ENCODE results near the gene CDC37L1.
"Not testable (repeated sequence)": the region's sequence is repeated elsewhere in the genome, so short reads cannot be mapped to it uniquely, and the experiment has no call there.

Gene CDC37L1

GRCh38 chr9:4716163-4716562 is 36.8 kb downstream of the CDC37L1 start:
- no peak for DNase-seq

DNA sequence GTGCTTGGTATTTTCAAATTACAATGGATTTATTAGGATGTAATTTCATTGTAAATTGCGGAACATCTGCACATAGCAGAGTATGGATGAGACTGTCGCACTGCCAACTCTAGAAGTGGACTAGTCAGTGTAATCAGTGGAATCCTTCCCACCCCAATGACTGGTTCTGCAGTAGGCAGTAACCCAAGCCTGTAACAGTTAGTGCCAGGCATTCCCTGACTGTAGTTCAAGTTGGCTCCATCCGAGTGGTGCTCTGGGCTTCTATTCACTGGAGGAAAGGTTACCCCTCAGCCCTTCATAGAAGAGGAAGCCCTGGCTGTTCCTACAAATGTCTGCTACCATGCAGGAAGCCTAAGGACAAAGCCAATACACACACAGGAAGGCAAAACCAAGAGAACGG is 38.4 kb downstream of the CDC37L1 start:
- DNase-seq, result no peak

DNA sequence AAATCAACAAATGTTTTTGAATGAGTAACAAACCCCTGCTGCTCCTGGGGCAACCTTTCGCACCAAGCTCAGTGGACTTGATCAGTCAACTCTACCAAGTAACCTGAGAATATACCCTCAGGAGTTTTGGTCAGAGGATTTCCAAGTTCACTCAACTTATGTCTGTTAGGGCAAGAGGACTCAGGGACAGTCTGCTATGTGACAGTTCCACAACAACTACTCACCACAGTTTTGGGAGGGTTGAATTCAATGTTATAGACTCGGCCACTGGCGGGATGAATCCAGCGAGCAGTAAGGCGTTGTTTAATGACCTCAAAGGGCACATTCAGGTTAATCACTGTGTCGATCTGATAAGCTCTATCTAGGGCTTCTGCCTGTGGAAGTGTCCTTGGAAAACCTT is 39.5 kb downstream of the CDC37L1 start:
- DNase-seq, result no peak

GRCh38 chr9:4721736-4722135 is 42.4 kb downstream of the CDC37L1 start:
- no peak for DNase-seq

DNA sequence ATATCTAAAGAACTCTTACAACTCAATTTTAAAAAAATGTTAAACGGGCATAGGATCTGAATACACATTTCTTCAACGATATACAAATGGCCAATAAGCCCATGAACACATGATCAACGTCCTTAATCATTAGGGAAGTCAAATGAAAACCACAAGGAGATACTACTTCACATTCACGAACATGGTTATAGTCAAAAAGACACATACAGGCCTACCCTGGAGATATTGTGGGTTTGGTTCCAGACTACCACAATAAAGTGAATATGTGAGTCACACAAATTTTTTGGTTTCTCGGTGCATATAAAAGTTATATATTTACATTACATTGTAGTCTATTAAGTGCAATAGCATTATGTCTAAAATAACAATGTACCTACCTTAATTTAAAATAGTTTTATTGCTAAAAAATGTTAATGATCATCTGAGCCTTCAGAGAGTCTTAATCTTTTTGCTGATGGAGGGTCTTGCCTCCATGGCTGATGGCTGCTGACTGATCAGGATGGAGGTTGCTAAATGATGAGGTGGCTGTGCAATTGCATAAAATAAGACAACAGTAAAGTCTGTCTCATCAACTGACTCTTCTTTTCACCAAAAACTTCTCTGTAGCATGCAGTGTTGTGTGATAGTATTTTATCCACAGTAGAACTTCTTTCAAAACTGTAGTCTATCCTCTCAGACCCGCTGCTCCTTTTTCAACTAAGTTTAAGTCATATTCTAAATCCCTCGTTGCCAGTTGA is 46.5 kb downstream of the CDC37L1 start:
- no peak for DNase-seq

- no peak for DNase-seq
These were observed 48.2 kb downstream of the CDC37L1 start for GRCh38 chr9:4727593-4727992.

DNA sequence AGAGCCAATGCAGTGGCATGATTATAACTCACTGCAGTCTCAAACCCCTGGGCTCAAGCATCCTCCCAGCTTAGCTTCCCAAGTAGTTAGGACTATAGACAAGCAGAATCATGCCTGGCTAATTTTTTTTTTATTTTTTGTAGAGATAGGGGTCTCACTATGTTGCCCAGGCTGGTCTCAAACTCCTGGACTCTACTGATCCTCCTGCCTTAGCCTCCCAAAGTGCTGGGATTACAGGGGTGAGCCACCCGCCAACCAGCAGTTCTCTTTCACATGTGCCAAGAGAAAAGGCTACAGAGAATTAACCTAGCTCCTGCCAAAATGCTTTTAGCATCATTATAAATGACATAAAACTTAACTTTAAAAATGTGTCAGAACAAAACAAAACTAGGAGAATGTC is 53.5 kb downstream of the CDC37L1 start:
- no peak for DNase-seq

DNA sequence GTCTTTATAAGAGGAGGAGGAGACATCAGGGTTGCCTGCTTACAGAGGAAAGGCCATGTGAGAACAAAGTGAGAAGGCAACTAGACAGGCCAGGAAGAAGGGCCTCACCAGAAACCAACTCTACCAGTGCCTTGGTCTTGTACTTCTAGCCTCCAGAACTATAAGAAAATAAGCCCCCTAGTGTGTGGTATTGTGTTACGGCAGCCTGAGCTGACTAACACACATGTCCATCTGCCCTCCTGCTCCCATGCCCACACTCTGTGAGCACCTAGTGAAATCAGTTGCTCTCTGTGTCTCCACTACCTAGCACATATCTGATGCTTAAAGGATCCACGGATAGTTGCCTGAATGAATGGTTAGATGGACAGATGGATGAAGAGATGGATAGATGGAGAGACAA is 54.8 kb downstream of the CDC37L1 start:
- no peak for DNase-seq

DNA sequence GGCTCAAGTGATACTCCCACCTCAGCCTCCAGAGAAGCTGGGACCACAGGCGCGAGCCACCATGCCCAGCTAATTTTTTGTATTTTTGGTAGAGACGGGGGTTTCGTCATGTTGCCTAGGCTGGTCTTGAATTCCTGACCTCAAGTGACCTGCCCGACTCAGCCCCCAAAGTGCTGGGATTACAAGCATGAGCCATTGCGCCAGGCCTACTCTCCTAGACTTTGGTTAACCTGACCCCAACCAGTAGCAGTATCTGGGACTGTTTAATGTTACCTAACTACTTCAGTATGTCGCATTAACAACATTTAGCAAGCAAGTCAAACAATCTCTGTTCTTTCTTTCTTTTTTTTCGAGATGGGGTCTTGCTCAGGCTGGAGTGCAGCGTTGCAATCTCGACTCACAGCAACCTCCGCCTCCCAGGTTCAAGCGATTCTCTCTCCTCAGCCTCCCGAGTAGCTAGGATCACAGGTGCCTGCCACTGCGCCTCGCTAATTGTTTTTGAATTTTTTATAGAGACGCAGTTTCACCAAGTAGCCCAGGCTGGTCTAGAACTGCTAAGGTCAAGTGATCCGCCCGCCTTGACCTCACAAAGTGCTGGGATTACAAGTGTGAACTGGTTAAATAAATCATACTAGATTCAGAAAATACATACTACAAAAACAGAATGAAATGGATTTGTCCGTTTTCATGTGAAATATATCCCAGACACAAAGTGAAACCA is 59.7 kb downstream of the CDC37L1 start:
- DNase-seq, result no peak

- peak; percentile 6 for DNase-seq
These were observed 60.4 kb downstream of the CDC37L1 start for GRCh38 chr9:4739587-4740387.

GRCh38 chr9:4740388-4740637 is 60.9 kb downstream of the CDC37L1 start:
- DNase-seq, result no peak

DNA sequence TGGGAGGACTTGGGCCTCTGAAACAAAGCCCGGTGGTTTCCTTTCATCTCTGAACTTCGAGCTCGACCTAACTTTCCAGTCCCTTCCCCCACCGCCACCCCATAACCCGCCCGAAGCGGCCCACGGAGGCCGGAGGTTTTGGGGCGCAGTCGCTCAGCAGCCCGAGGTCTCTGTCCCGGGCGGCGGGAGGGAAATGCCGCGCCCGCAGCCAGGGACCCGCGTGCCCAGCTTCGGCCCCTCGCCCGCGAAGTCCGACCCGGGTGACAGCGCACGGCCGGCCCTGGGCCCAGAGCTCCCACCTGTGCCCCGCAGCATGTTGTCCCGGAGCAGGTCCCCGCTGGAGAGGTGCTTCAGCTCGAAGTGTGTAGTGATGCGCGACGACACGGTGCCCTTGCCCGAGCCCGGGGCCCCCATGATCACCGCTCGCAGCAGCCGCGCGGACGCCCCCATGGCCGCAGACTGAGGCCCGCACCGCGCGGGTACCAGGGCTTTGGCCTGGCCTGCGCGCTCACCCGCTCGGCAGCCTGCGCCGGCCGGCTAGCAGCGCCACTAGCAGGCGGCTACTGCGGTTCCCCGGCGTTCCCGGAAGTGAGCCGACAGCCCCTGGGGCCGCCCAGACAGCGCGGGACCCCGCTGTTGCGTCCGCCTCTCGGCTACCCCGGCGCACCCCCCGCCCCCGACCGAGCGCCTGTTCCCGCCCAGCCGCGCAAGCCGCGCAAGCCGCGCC is 61.4 kb downstream of the CDC37L1 start, which contains the start of gene AK3:
Gene AK3 (minus strand): TSS at position 565 of the 727 bp plus-strand sequence. CDS start 115 bp downstream, at position 450.
- DNase-seq, result peak; percentile 79

- peak; percentile 10 for DNase-seq
These were observed 62.2 kb downstream of the CDC37L1 start for GRCh38 chr9:4741365-4742089.

- no peak for DNase-seq
These were observed 62.9 kb downstream of the CDC37L1 start for GRCh38 chr9:4742246-4742645.

DNA sequence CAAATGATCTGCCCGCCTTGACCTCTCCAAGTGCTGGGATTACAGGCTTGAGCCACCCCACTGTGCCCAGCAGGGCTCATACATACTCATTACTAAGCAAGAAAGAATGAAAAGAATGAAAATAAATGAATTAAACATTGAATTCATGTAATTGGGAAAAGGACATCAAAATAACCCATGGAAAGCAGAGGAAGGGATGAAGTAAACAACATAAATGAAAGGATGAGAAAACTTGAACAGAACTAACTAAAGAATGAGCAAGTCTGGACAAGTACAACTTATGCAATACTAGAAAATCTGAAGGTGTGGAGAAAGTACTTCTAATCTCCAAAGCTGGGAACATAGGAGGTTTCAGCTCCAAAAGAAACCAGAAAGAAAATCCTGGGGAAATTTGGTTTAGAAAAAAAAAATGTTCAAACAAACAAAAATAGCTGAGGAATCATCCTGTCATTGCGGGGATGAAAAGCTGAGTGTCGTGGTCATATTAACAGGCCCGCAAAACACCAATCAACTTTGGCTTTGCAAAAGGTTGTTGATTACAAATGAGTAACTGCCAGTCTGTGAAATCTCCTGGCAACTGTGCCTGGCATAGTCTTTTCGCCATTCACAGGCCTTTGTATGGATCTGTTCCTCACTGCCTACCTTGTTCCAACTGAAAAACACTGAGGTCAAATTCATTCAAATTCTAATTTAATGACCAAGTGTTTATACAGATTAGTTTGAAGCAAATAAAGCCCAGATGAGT is 63.9 kb downstream of the CDC37L1 start:
- DNase-seq, result peak; percentile 32

- peak; percentile 64 for DNase-seq
These were observed 67.1 kb downstream of the CDC37L1 start for GRCh38 chr9:4746278-4747030.

DNA sequence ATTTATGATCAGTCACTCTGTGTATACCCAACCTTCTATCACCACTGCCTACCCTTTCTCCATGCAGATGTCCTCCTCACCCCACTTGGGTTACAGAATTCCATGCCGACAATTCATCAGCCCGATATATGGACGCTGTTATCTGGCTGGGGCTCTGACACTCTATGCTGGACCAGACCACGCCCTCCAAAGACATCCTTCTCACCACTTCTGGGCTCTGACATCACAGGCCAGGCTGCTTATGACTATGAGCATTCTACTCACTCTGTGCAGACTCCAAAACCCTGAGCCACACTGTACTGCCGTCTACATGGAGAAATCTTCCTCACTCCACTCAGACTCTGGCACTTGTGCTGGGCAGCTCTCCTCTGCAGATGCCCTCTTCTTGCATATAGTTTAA is 69.2 kb downstream of the CDC37L1 start:
- DNase-seq, result no peak

DNA sequence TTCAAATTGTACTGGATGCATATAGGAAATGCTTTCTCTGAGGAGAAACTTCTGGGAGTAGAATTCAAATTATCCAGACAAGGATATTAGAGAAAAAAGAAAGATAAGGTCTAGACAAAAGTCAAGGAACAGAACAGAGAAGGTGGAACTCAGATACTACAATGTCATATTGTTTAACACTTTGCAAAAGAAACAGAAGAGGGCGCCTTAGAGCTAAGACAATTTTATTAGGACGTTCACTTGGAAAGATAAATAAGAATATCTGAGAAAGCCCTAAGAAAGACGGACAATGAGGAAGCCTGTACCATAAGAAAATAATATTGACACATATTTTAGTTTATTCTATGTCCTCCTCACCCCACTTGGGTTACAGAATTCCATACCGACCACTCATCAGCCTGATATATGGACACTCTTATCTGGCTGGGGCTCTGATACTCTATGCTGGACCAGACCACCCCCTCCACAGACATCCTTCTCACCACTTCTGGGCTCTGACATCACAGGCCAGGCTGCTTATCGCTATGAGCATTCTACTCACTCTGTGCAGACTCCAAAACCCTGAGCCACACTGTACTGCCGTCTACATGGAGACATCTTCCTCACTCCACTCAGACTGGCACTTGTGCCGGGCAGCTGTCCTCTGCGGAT is 70.8 kb downstream of the CDC37L1 start:
- DNase-seq, result peak; percentile 56

- DNase-seq, result not testable (repeated sequence)
These were observed 75.2 kb downstream of the CDC37L1 start for GRCh38 chr9:4754530-4754929.

DNA sequence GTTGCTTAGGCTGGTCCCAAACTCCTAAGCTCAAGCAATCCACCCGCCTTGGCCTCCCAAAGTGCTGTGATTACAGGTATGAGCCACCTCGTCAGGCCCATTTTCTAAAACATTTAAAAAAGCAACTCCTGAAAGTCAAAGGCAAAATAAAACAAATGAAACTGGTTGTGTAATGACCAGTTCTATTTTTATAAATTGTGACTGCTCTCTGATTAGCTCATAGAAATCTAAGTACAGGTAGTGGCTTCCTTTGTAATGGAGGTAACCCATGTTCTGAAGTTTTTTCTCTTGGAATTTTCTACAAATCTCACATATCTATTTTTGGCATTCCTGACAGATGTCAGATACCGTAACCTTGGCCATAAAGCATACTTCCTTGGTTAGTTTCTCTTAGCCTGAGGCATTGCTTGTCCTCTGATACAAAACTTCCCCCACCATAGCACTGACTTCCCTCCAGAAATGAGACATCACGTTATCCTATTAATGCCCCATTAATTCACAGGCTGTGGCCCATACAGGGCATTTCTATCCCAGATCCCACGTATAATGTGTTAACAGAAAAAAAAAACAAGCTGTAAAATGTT is 75.7 kb downstream of the CDC37L1 start:
- DNase-seq, result no peak

All from inflammatory macrophage treated with lipopolysaccharide for 4 hours (primary cell).